ENCODE measurements around the gene OR11H6. TPM values are rescaled to one million over a fixed set of nuclear protein-coding genes. Genes with fewer than 3 reads are reported as not detected.
"Not testable (repeated sequence)": the region's sequence is repeated elsewhere in the genome, so short reads cannot be mapped to it uniquely, and the experiment has no call there.

Gene OR11H6, protein sequence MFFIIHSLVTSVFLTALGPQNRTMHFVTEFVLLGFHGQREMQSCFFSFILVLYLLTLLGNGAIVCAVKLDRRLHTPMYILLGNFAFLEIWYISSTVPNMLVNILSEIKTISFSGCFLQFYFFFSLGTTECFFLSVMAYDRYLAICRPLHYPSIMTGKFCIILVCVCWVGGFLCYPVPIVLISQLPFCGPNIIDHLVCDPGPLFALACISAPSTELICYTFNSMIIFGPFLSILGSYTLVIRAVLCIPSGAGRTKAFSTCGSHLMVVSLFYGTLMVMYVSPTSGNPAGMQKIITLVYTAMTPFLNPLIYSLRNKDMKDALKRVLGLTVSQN
- total RNA-seq: not detected

DNA sequence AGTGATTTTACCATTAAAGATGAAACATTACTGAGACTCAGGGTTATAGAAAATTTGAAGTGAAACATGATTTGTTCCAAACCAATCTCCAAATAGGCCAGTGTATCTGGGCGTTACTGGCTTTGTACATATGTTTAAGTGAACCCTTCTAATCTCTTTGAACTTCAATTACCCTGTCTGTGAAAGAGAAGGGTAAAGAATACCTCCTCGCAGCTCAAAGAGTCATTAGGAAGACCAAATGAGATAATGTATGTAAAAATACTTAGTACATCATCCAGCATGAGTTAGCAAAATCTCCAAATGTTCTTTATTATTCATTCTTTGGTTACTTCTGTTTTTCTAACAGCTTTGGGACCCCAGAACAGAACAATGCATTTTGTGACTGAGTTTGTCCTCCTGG lies at the start of gene OR11H6:
Gene OR11H6, plus strand, starts transcription at position 301 of the 400 bp plus-strand sequence. Its CDS starts 0 bp downstream, at position 301.
- H3K4me3 ChIP-seq: no peak within 1 kb of the TSS
- no peak for DNase-seq
- 19% methylated on average over 2 of the region's 2 CpGs for WGBS, 2 donors (ENCODE audit: low coverage in 1 of 2)
- no peak for TF ChIP-seq POLR2AphosphoS5 (IDR thresholded peaks at IDR 0.05)
- TF ChIP-seq CTCF (IDR thresholded peaks at IDR 0.05): no peak
- TF ChIP-seq POLR2A (IDR thresholded peaks at IDR 0.05): no peak
- TF ChIP-seq EP300 (IDR thresholded peaks at IDR 0.05; ENCODE audit: low read depth): no peak
- intact Hi-C loops (cut with DNase I; ENCODE audit: low total_unique reads): no loop called here
- no peaks in the 10 kb centered on the region for H3K27me3 ChIP-seq
- H3K36me3 ChIP-seq: no peaks in the 10 kb centered on the region
- no peaks in the 10 kb centered on the region for H3K9me3 ChIP-seq
- no peaks in the 10 kb centered on the region for H3K4me1 ChIP-seq
- in situ Hi-C loops (cut with MboI; ENCODE audit: low pct_ligation_motif_present in 1 of 4, low pct_unique_long_range_greater_than_20kb in 1 of 4, low sequenced_read_pairs in 3 of 4): no loop called here
- no peak within 1 kb of the TSS for H3K27ac ChIP-seq

DNA sequence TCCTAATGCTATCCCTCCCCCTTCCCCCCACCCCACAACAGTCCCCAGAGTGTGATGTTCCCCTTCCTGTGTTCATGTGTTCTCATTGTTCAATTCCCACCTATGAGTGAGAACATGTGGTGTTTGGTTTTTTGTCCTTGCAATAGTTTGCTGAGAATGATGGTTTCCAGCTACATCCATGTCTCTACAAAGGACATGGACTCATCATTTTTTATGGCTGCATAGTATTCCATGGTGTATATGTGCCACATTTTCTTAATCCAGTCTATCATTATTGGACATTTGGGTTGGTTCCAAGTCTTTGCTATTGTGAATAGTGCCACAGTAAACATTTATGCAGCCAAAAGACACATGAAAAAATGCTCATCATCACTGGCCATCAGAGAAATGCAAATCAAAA lies 49.3 kb upstream of the OR11H6 start:
- H3K4me1 ChIP-seq; H3K36me3 ChIP-seq; in situ Hi-C loops (cut with MboI; ENCODE audit: low pct_ligation_motif_present in 1 of 4, low pct_unique_long_range_greater_than_20kb in 1 of 4, low sequenced_read_pairs in 3 of 4); H3K4me3 ChIP-seq; H3K27me3 ChIP-seq; DNase-seq; H3K27ac ChIP-seq; intact Hi-C loops (cut with DNase I; ENCODE audit: low total_unique reads); H3K9me3 ChIP-seq: not testable (repeated sequence)

DNA sequence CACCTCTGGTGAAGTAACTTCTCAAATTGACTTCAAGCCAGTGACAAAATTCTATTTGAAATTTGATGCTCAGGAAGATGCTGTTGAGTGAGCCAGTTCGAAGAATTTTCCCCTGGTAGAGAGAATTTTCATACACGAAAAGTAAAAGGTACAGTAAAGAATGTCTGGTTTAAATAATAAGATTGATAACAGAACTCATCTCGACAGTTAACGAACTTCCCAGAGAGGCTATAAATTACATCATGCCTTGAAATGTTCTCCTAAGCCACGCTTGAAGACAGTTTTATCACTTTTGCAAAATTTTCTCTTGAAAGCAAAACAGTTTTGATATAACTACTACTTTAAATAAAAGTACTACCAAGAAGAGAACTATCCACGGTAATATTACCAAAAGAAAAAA lies 47.2 kb upstream of the OR11H6 start:
- H3K36me3 ChIP-seq: no peaks in the 10 kb centered on the region
- H3K4me3 ChIP-seq: no peak overlapping the region
- H3K4me1 ChIP-seq: no peaks in the 10 kb centered on the region
- intact Hi-C loops (cut with DNase I; ENCODE audit: low total_unique reads): no loop called here
- TF ChIP-seq POLR2AphosphoS5 (IDR thresholded peaks at IDR 0.05): no peak
- TF ChIP-seq EP300 (IDR thresholded peaks at IDR 0.05; ENCODE audit: low read depth): no peak
- no peak for TF ChIP-seq POLR2A (IDR thresholded peaks at IDR 0.05)
- TF ChIP-seq CTCF (IDR thresholded peaks at IDR 0.05): no peak
- no peak overlapping the region for H3K27ac ChIP-seq
- H3K27me3 ChIP-seq: no peaks in the 10 kb centered on the region
- 48 to 73% methylated on average over 6 of the region's 6 CpGs for WGBS, 2 donors (ENCODE audit: low coverage in 1 of 2)
- in situ Hi-C loops (cut with MboI; ENCODE audit: low pct_ligation_motif_present in 1 of 4, low pct_unique_long_range_greater_than_20kb in 1 of 4, low sequenced_read_pairs in 3 of 4): no loop called here
- no peaks in the 10 kb centered on the region for H3K9me3 ChIP-seq
- DNase-seq: no peak

- in situ Hi-C loops (cut with MboI; ENCODE audit: low pct_ligation_motif_present in 1 of 4, low pct_unique_long_range_greater_than_20kb in 1 of 4, low sequenced_read_pairs in 3 of 4): no loop called here
- H3K9me3 ChIP-seq: no peaks in the 10 kb centered on the region
- no peaks in the 10 kb centered on the region for H3K36me3 ChIP-seq
- no peaks in the 10 kb centered on the region for H3K4me1 ChIP-seq
- intact Hi-C loops (cut with DNase I; ENCODE audit: low total_unique reads): no loop called here
- no peaks in the 10 kb centered on the region for H3K27me3 ChIP-seq
- H3K27ac ChIP-seq: no peak overlapping the region
- TF ChIP-seq CTCF (IDR thresholded peaks at IDR 0.05): no peak
- TF ChIP-seq EP300 (IDR thresholded peaks at IDR 0.05; ENCODE audit: low read depth): no peak
- no peak for TF ChIP-seq POLR2AphosphoS5 (IDR thresholded peaks at IDR 0.05)
- no peak for TF ChIP-seq POLR2A (IDR thresholded peaks at IDR 0.05)
- no peak for DNase-seq
- WGBS, 2 donors (ENCODE audit: low coverage in 1 of 2): 79 to 87% methylated on average over 7 of the region's 7 CpGs
- H3K4me3 ChIP-seq: no peak overlapping the region
Measured at GRCh38 chr14:20177433-20177974, 46.0 kb upstream of the OR11H6 start.

DNA sequence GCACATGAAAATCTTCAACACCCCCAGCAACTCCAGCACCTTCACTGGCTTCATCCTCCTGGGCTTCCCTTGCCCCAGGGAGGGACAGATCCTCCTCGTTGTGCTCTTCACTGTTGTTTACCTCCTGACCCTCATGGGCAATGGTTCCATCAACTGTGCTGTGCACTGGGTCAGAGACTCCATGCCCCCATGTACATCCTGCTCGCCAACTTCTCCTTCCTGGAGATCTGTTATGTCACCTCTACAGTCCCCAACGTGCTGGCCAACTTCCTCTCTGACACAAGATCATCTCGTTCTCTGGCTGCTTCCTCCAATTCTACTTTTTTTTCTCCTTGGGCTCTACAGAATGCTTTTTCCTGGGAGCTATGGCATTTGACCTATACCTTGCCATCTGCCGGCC lies 44.3 kb upstream of the OR11H6 start:
- DNase-seq: peak; percentile 8
- 44 to 55% methylated on average over 4 to 5 of the region's 5 CpGs for WGBS, 2 donors (ENCODE audit: low coverage in 1 of 2)
- intact Hi-C loops (cut with DNase I; ENCODE audit: low total_unique reads) (no loop called here), in situ Hi-C loops (cut with MboI; ENCODE audit: low pct_ligation_motif_present in 1 of 4, low pct_unique_long_range_greater_than_20kb in 1 of 4, low sequenced_read_pairs in 3 of 4) (no loop called here)
- Histone ChIP-seq H3K9me3 (no peaks in the 10 kb centered on the region), H3K27me3 (no peaks in the 10 kb centered on the region), H3K27ac (no peak overlapping the region), H3K4me1 (no peaks in the 10 kb centered on the region), H3K4me3 (no peak overlapping the region), H3K36me3 (no peaks in the 10 kb centered on the region)
- no peak for TF ChIP-seq POLR2A (IDR thresholded peaks at IDR 0.05)
- TF ChIP-seq CTCF (IDR thresholded peaks at IDR 0.05): no peak
- TF ChIP-seq POLR2AphosphoS5 (IDR thresholded peaks at IDR 0.05): no peak
- no peak for TF ChIP-seq EP300 (IDR thresholded peaks at IDR 0.05; ENCODE audit: low read depth)
